HepG2 (cell line): Measurements from ENCODE around the gene COQ9. TPM values are rescaled to one million over a fixed set of nuclear protein-coding genes. Genes with fewer than 3 reads are reported as not detected.

ENCODE experiments used
- ARHGAP35 ChIP-seq: sonication (generic); formaldehyde crosslinking; IDR thresholded peaks from 2 replicates; pipeline ENCODE4 v1.9.0; 2022; ENCODE audit warnings: mild to moderate bottlenecking, inconsistent platforms, moderate library complexity, missing genetic modification reagents, borderline replicate concordance
- FOXP1 ChIP-seq, 2 experiments: fragments of 450-650 bp in 1 of 2; IDR thresholded peaks; 2 replicates each; pipeline ENCODE4 v1.6.1; 2017 to 2018; ENCODE audit warnings: antibody characterized with exemption in 1 of 2
- GFI1 ChIP-seq: sonication (generic); formaldehyde crosslinking; IDR thresholded peaks from 2 replicates; pipeline ENCODE4 v1.5.0; 2020; ENCODE audit warnings: missing genetic modification reagents, mild to moderate bottlenecking, borderline replicate concordance
- GMEB1 ChIP-seq: sonication (generic); formaldehyde crosslinking; IDR thresholded peaks from 2 replicates; pipeline ENCODE4 v1.5.1; 2020; ENCODE audit warnings: missing genetic modification reagents, mild to moderate bottlenecking, borderline replicate concordance
- JUND ChIP-seq: sonication (generic); formaldehyde crosslinking; IDR thresholded peaks from 2 replicates; pipeline ENCODE4 v1.8.0; 2022; ENCODE audit warnings: mild to moderate bottlenecking, missing genetic modification reagents
- KAT7 ChIP-seq: IDR thresholded peaks from 2 replicates; pipeline ENCODE4 v1.6.1; 2018; ENCODE audit warnings: borderline replicate concordance, missing compliant biosample characterization
- KDM2A ChIP-seq: sonication (generic); formaldehyde crosslinking; IDR thresholded peaks from 2 replicates; pipeline ENCODE4 v1.4.0; 2020; ENCODE audit warnings: low read depth, missing genetic modification reagents, borderline replicate concordance
- MBD4 ChIP-seq: IDR thresholded peaks from 2 replicates; pipeline ENCODE4 v1.6.1; 2012; ENCODE audit warnings: low read length, inconsistent platforms, borderline replicate concordance
- MYNN ChIP-seq: sonication (generic); formaldehyde crosslinking; IDR thresholded peaks from 2 replicates; pipeline ENCODE4 v1.4.0; 2020; ENCODE audit warnings: mild to moderate bottlenecking, low read depth, missing genetic modification reagents
- PRMT3 ChIP-seq: sonication (generic); formaldehyde crosslinking; IDR thresholded peaks from 2 replicates; pipeline ENCODE4 v1.8.1; 2022; ENCODE audit warnings: low read depth, mild to moderate bottlenecking, moderate library complexity, missing genetic modification reagents, borderline replicate concordance
- REXO4 ChIP-seq: sonication (generic); formaldehyde crosslinking; IDR thresholded peaks from 2 replicates; pipeline ENCODE4 v1.8.0; 2022; ENCODE audit warnings: missing genetic modification reagents, mild to moderate bottlenecking, borderline replicate concordance
- ZBTB34 ChIP-seq: sonication (generic); formaldehyde crosslinking; IDR thresholded peaks from 2 replicates; pipeline ENCODE4 v1.8.0; 2022; ENCODE audit warnings: mild to moderate bottlenecking, missing genetic modification reagents
- ZNF329 ChIP-seq: sonication (generic); formaldehyde crosslinking; IDR thresholded peaks from 2 replicates; pipeline ENCODE4 v1.9.0; 2021; ENCODE audit warnings: low read depth, mild to moderate bottlenecking, missing genetic modification reagents
- ZNF44 ChIP-seq: sonication (generic); formaldehyde crosslinking; IDR thresholded peaks from 2 replicates; pipeline ENCODE4 v1.5.1; 2020; ENCODE audit warnings: mild to moderate bottlenecking, missing genetic modification reagents
- ZNF513 ChIP-seq: sonication (generic); formaldehyde crosslinking; conservative IDR thresholded peaks from 2 replicates; pipeline ENCODE4 v1.5.0; 2020; ENCODE audit warnings: missing genetic modification reagents
- ZNF713 ChIP-seq: sonication (generic); formaldehyde crosslinking; IDR thresholded peaks from 2 replicates; pipeline ENCODE4 v1.4.0; 2020; ENCODE audit warnings: mild to moderate bottlenecking, missing genetic modification reagents
- ZNF737 ChIP-seq: sonication (generic); formaldehyde crosslinking; IDR thresholded peaks from 2 replicates; pipeline ENCODE4 v1.5.0; 2020; ENCODE audit warnings: missing genetic modification reagents, mild to moderate bottlenecking, borderline replicate concordance
- ZSCAN5A ChIP-seq: sonication (generic); formaldehyde crosslinking; IDR thresholded peaks from 2 replicates; pipeline ENCODE4 v1.8.0; 2022; ENCODE audit warnings: mild to moderate bottlenecking, missing genetic modification reagents, borderline replicate concordance
- ZXDC ChIP-seq: sonication (generic); formaldehyde crosslinking; IDR thresholded peaks from 2 replicates; pipeline ENCODE4 v1.5.0; 2020; ENCODE audit warnings: mild to moderate bottlenecking, missing genetic modification reagents
- polyA plus RNA-seq, 8 experiments: library from polyadenylated mRNA; depleted of rRNA in 3 of 8; stranded (reverse) in 7 of 8; unstranded in 1 of 8; fragments of >200 nt; fragmentation: Illumina TruSeq in 4 of 8; extraction: Trizol in 4 of 8; gene quantifications; 2 replicates each; pipeline versions ENCODE4 v1.2.1 to v1.2.3, GENCODE V29; 2011 to 2016; ENCODE audit warnings: low read depth in 4 of 8, missing spikeins in 1 of 8, mixed read lengths in 1 of 8; ENCODE audit not compliant: insufficient read depth in 1 of 8
- total RNA-seq, 5 experiments: library from RNA; depleted of rRNA; stranded (reverse); fragments of >200 nt; fragmentation: Illumina TruSeq; extraction: Trizol; gene quantifications; 2 replicates each; pipeline ENCODE4 v1.2.3, GENCODE V29; 2016; ENCODE audit warnings: low read depth in 1 of 5

Gene COQ9
- total and polyA plus RNA-seq, 2 of the 13 experiments (the other 11 are each of a cell fraction or from before 2014, with no cell fraction given), result 57.5 to 108 TPM

GRCh38 chr16:57471852-57472664 lies 24.8 kb downstream of the COQ9 start (continued):
- TF ChIP-seq ZNF44 (CRISPR knock-in tag) (no peak), GFI1 (CRISPR knock-in tag) (no peak), GMEB1 (peak; percentile 62; the same call in 1 of the 2 replicates), ZNF737 (CRISPR knock-in tag) (no peak), KDM2A (CRISPR knock-in tag) (peak; percentile 87), ZNF713 (CRISPR knock-in tag) (no peak), JUND (CRISPR knock-in tag) (peak; percentile 69), ZNF513 (CRISPR knock-in tag) (no peak), ARHGAP35 (no peak), ZNF329 (no peak), ZXDC (CRISPR knock-in tag) (no peak), MYNN (0 out of 2 replicates have a peak, but pooled peaks have one; percentile 19), REXO4 (CRISPR knock-in tag) (no peak), ZBTB34 (CRISPR knock-in tag) (no peak), PRMT3 (no peak), ZSCAN5A (CRISPR knock-in tag) (no peak), MBD4 (no peak; the same call in 1 of the 2 replicates), KAT7 (CRISPR knock-in tag) (no peak), FOXP1 (IDR thresholded peaks at IDR 0.05) (peak; percentile 42; the same call in 1 of the 2 replicates), FOXP1 (CRISPR knock-in tag; IDR thresholded peaks at IDR 0.05) (peak; percentile 67)
